ENCODE results near the gene NR1H4. TPM values are rescaled to one million over a fixed set of nuclear protein-coding genes. Genes with fewer than 3 reads are reported as not detected.

NR1H4 gene
- total RNA-seq, 4 donors from 2014 or later: 0.13 TPM; not detected in 3

DNA sequence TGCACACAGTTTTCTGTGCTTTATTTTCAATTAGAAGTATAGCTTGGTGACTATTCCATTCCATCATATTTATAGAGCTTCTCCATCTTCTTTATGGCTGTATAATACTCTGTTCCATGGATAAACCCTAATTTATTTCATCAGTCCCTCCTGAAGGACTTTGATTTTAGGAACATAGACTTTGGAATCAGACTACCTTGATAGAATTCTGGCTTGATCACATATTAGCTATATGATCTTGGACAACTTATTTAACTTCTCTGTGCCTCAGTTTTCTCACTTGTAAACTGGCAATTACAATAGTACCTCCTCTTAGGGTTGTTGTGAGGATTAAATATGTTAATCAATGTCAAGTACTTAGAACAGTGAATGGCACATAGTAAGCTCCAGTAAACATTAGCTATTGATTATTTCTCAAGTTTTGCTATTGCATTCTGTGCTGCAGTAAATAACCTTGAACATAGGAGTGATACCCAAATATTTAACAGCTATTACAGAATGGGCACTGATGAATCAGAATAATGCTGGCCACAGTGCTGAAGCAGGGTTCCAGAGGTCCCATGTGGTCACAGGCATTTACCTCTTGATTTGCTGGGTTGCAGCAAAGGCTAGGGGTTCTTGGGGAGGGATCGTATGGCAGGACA is 12.2 kb upstream of the NR1H4 start:
- no peak for DNase-seq (ENCODE audit: extremely low spot score)

DNA sequence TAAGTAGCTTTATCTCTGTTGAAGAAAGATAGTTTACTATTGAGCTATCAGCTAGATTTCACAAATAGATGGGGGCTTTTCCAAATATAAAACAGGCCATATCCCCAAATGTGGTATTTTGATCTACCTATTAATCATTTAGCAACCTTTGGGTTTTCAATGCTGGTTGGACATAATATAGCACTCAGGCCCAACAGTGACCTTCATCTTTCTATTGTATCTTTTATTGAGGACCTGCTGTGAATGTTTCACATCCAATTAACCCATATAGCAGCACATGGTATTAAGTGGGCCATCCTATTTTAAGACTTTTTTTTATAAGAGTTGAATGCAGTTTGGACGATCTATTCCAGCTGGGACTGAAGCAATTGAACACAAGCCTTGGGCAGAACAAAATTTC is 10.0 kb upstream of the NR1H4 start:
- H3K4me3 ChIP-seq: no peak overlapping the region
- no peaks in the 10 kb centered on the region for H3K27me3 ChIP-seq
- H3K27ac ChIP-seq (replicated peaks in 1 of 4): no peak overlapping the region
- no peaks in the 10 kb centered on the region for H3K4me1 ChIP-seq
- TF ChIP-seq POLR2AphosphoS5 (IDR thresholded peaks at IDR 0.05) (no peak), EP300 (IDR thresholded peaks at IDR 0.05) (no peak), POLR2A (IDR thresholded peaks at IDR 0.05; ENCODE audit: low read depth) (no peak)
- TF ChIP-seq, protein P1, sequence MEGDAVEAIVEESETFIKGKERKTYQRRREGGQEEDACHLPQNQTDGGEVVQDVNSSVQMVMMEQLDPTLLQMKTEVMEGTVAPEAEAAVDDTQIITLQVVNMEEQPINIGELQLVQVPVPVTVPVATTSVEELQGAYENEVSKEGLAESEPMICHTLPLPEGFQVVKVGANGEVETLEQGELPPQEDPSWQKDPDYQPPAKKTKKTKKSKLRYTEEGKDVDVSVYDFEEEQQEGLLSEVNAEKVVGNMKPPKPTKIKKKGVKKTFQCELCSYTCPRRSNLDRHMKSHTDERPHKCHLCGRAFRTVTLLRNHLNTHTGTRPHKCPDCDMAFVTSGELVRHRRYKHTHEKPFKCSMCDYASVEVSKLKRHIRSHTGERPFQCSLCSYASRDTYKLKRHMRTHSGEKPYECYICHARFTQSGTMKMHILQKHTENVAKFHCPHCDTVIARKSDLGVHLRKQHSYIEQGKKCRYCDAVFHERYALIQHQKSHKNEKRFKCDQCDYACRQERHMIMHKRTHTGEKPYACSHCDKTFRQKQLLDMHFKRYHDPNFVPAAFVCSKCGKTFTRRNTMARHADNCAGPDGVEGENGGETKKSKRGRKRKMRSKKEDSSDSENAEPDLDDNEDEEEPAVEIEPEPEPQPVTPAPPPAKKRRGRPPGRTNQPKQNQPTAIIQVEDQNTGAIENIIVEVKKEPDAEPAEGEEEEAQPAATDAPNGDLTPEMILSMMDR (IDR thresholded peaks at IDR 0.05): no peak
- no peaks in the 10 kb centered on the region for H3K36me3 ChIP-seq
- 79% methylated on average over 1 of the region's 1 CpG for WGBS
- H3K9me3 ChIP-seq: no peaks in the 10 kb centered on the region
- intact Hi-C loops (cut with DNase I): no loop called here
- DNase-seq (ENCODE audit: extremely low spot score): no peak

More for the DNA sequence above, 12.2 kb upstream of the NR1H4 start:
- Histone ChIP-seq H3K36me3 (no peaks in the 10 kb centered on the region), H3K27ac (replicated peaks in 1 of 4) (no peak overlapping the region), H3K4me3 (no peak overlapping the region), H3K9me3 (no peaks in the 10 kb centered on the region), H3K27me3 (no peaks in the 10 kb centered on the region), H3K4me1 (no peaks in the 10 kb centered on the region)
- TF ChIP-seq EP300 (IDR thresholded peaks at IDR 0.05) (no peak), POLR2AphosphoS5 (IDR thresholded peaks at IDR 0.05) (no peak), POLR2A (IDR thresholded peaks at IDR 0.05; ENCODE audit: low read depth) (no peak)
- TF ChIP-seq, protein P1 (IDR thresholded peaks at IDR 0.05): no peak
- intact Hi-C loops (cut with DNase I): no loop called here
- 69% methylated on average over 1 of the region's 1 CpG for WGBS

DNA sequence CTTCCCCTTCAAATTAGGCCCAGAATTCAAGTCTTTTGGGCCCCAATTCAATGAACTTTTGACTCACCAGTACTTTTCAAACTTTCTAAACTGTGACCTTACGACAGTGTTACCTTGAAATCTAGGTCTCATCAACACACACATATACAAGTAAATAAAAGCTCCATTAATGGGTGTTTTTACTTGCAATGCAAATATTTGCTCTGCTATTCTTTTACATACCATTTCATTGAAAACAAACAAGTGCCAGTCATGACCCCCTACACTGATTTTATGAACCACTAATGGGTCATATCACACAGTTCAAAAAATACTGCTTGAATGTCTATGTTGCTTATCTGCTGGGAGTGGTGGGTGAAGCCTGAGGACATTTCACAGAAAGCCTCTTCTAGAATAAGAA is 9.1 kb upstream of the NR1H4 start:
- intact Hi-C loops (cut with DNase I): no loop called here
- no peaks in the 10 kb centered on the region for H3K36me3 ChIP-seq
- TF ChIP-seq, protein P1 (IDR thresholded peaks at IDR 0.05): no peak
- TF ChIP-seq EP300 (IDR thresholded peaks at IDR 0.05) (no peak), POLR2AphosphoS5 (IDR thresholded peaks at IDR 0.05) (no peak), POLR2A (IDR thresholded peaks at IDR 0.05; ENCODE audit: low read depth) (no peak)
- no peaks in the 10 kb centered on the region for H3K4me1 ChIP-seq
- H3K9me3 ChIP-seq: no peaks in the 10 kb centered on the region
- H3K4me3 ChIP-seq: no peak overlapping the region
- 46% methylated on average over 1 of the region's 1 CpG for WGBS
- no peak for DNase-seq (ENCODE audit: extremely low spot score)
- H3K27me3 ChIP-seq: no peaks in the 10 kb centered on the region
- H3K27ac ChIP-seq (replicated peaks in 1 of 4): no peak overlapping the region

DNA sequence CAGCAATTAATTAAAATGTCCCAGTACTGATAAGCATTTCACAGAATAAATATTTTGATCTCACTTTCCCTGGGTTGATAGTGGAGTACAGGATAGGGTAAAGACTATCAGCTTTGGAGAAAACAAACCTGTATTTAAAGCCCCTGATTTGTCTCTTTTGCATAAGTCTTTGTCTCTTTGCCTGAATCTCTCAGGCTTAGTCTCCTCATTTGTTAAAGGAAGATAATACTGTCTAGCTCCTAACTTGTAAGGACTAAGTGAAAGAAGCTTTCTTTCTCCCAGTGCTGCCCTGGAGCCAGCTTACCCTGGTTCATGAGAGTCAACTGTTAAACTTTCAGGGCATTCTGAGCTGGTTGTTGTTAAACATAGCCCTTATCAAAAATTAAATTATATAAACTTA is 5.5 kb upstream of the NR1H4 start:
- Histone ChIP-seq H3K9me3 (no peaks in the 10 kb centered on the region), H3K36me3 (no peaks in the 10 kb centered on the region), H3K4me3 (no peak overlapping the region), H3K4me1 (no peaks in the 10 kb centered on the region), H3K27me3 (no peaks in the 10 kb centered on the region), H3K27ac (replicated peaks in 1 of 4) (no peak overlapping the region)
- intact Hi-C loops (cut with DNase I): no loop called here
- no peak for TF ChIP-seq EP300 (IDR thresholded peaks at IDR 0.05)
- TF ChIP-seq, protein P1 (IDR thresholded peaks at IDR 0.05): no peak
- TF ChIP-seq POLR2A (IDR thresholded peaks at IDR 0.05; ENCODE audit: low read depth): no peak
- TF ChIP-seq POLR2AphosphoS5 (IDR thresholded peaks at IDR 0.05): no peak
- no peak for DNase-seq (ENCODE audit: extremely low spot score)

DNA sequence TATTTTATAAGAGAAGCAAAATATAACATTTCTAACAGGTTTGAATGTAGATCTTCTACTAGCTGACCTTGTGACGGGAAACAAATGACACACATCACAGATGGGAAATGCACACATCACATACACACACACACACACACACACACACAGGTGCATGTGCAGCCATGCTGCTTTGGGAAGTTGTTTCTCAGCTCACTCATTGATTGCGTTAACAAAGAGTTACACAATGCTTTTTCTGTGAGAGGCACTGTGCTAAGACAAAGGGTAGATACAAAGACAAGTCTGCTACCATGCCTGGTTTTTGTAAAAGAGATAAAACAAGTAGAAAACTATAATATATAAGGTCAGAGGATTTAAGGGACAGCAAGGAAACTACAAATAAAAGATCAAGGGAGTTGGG is 1.3 kb upstream of the NR1H4 start:
- Histone ChIP-seq H3K4me1 (peaks cover 0 to 7% (median 2%) of the 10 kb centered on the region in 4 donors), H3K27me3 (no peaks in the 10 kb centered on the region), H3K4me3 (no peak overlapping the region), H3K27ac (replicated peaks in 1 of 4) (no peak overlapping the region), H3K9me3 (no peaks in the 10 kb centered on the region), H3K36me3 (no peaks in the 10 kb centered on the region)
- no peak for DNase-seq (ENCODE audit: extremely low spot score)
- intact Hi-C loops (cut with DNase I): no loop called here
- TF ChIP-seq, protein P1 (IDR thresholded peaks at IDR 0.05): no peak
- TF ChIP-seq POLR2A (IDR thresholded peaks at IDR 0.05; ENCODE audit: low read depth) (no peak), EP300 (IDR thresholded peaks at IDR 0.05) (no peak), POLR2AphosphoS5 (IDR thresholded peaks at IDR 0.05) (no peak)
- 94% methylated on average over 2 of the region's 2 CpGs for WGBS
